Endothelial cell of umbilical vein (primary cell): ENCODE measurements around the gene CERS6.

Experiments
- CTCF ChIP-seq, 2 donors: IDR thresholded peaks; 1 replicate in 1 of 2; 2 replicates in 1 of 2; pipeline ENCODE4 v1.5.1; 2011; ENCODE audit warnings: low read length in 2 of 2, mild to moderate bottlenecking in 2 of 2, moderate library complexity in 2 of 2, control low read depth in 1 of 2, inconsistent platforms in 1 of 2, low read depth in 1 of 2; ENCODE audit not compliant: insufficient read depth in 1 of 2; ENCODE audit errors: extremely low read depth in 1 of 2
- EZH2 ChIP-seq: IDR thresholded peaks from 2 replicates; pipeline ENCODE4 v1.6.1; 2012; ENCODE audit warnings: borderline replicate concordance, low read depth, mild to moderate bottlenecking, moderate library complexity, low read length, inconsistent platforms; ENCODE audit not compliant: severe bottlenecking
- POLR2AphosphoS5 ChIP-seq: IDR thresholded peaks from 2 replicates; pipeline ENCODE4 v1.6.1; 2012; ENCODE audit warnings: low read depth, mild to moderate bottlenecking, control low read depth, low read length, moderate library complexity; ENCODE audit not compliant: insufficient read depth

GRCh38 chr2:168796583-168797285, 340.7 kb downstream of the CERS6 start:
- TF ChIP-seq CTCF (IDR thresholded peaks at IDR 0.05; ENCODE audit: extremely low read depth in 1 of 2, insufficient read depth in 1 of 2, low read depth in 1 of 2, low read length in 2 of 2) (no peak), POLR2AphosphoS5 (no peak), EZH2 (no peak)
